Globus pallidus (tissue), 1 donor: ENCODE data around the gene CCNL2.

ENCODE experiments used
- DNase-seq: peaks from one replicate; pipeline ENCODE4 v3.0.0-alpha.2; 2015; ENCODE audit warnings: low spot score

CCNL2 gene

GRCh38 chr1:1340791-1341548 is 58.2 kb downstream of the CCNL2 start:
- DNase-seq: no peak

- DNase-seq: no peak
Measured at GRCh38 chr1:1340185-1340584, 59.0 kb downstream of the CCNL2 start.

GRCh38 chr1:1338278-1338677 is 60.9 kb downstream of the CCNL2 start:
- no peak for DNase-seq

- DNase-seq: no peak
Measured at GRCh38 chr1:1337793-1338147, 61.4 kb downstream of the CCNL2 start.

GRCh38 chr1:1336931-1337792 is 62.0 kb downstream of the CCNL2 start:
- DNase-seq: no peak

GRCh38 chr1:1336446-1336845 is 62.7 kb downstream of the CCNL2 start:
- DNase-seq: no peak

- no peak for DNase-seq
Measured at GRCh38 chr1:1335792-1336248, 63.3 kb downstream of the CCNL2 start.
